ENCODE measurements around the gene POLR2E. TPM values are rescaled to one million over a fixed set of nuclear protein-coding genes. Genes with fewer than 3 reads are reported as not detected.
A peak's percentile ranks its signal among the peaks of the same experiment; 100 is the strongest.

POLR2E gene
- total and polyA plus RNA-seq, 2 donors (not counting 1 experiment from before 2014, with no cell fraction given), result 103 to 121 TPM

GRCh38 chr19:1037621-1038064 lies 57.5 kb downstream of the POLR2E start:
- CTCF ChIA-PET, result interaction anchor here (0.6 to 4.5 kb wide), 12 partner anchors 9 to 207 kb away, joined by 3 to 35 read pairs (median 4); partner anchors contain the start of genes ARHGAP45, CNN2, GPX4 and RNU6-2
- POLR2A ChIA-PET, result interaction anchor here (0.5 to 6.8 kb wide), 12 partner anchors 10 to 628 kb away, joined by 3 to 91 read pairs (median 4); partner anchors contain the start of genes ARHGAP45, CNN2, RNU6-2 and TMEM259
- Histone ChIP-seq H3K36me3 (replicated peaks in 1 of 2; ENCODE audit: control extremely low read depth in 1 of 2, control insufficient read depth in 1 of 2, extremely low read depth in 1 of 2, insufficient read depth in 2 of 2, low read length in 1 of 2) (peaks cover 0 to 41% of the 10 kb centered on the region in 2 experiments), H3K79me2 (ENCODE audit: control insufficient read depth, insufficient read depth, low read length) (peaks cover 35% of the 10 kb centered on the region), H3K4me1 (ENCODE audit: control insufficient read depth in 2 of 2, insufficient read depth in 2 of 2, low read length in 2 of 2) (peaks cover 39 to 66% of the 10 kb centered on the region in 2 donors), H2AFZ (ENCODE audit: insufficient read depth, low read depth, low read length, poor library complexity, severe bottlenecking) (no peak overlapping the region), H4K20me1 (ENCODE audit: control insufficient read depth, insufficient read depth, low read length, poor library complexity, severe bottlenecking) (peaks cover 51% of the 10 kb centered on the region), H3K9me3 (ENCODE audit: control extremely low read depth in 1 of 3, control insufficient read depth in 2 of 3, insufficient read depth in 1 of 3, low read length in 2 of 3) (no peaks in the 10 kb centered on the region), H3K27ac (ENCODE audit: low read length in 2 of 2) (peak overlapping the region; percentile 81 to 92), H3K4me2 (replicated peaks; ENCODE audit: low read depth, low read length, poor library complexity, severe bottlenecking) (peak overlapping the region; percentile 92), H3K4me3 (ENCODE audit: control extremely low read depth in 1 of 5, extremely low read depth in 1 of 5, insufficient read depth in 1 of 5, low read depth in 2 of 5, low read length in 4 of 5) (peak overlapping the region in 3 of 5 experiments; percentile 32 to 44 (median 33)), H3K9ac (ENCODE audit: low read length) (peak overlapping the region; percentile 5), H3K27me3 (replicated peaks in 1 of 4; ENCODE audit: control extremely low read depth in 1 of 4, control insufficient read depth in 3 of 4, insufficient read depth in 4 of 4, low read length in 3 of 4) (no peaks in the 10 kb centered on the region)
- peak overlapping the region; percentile 99 for H3K27ac Mint-ChIP-seq
- H3K9me3 Mint-ChIP-seq (ENCODE audit: insufficient read depth), result no peaks in the 10 kb centered on the region
- ATAC-seq (ENCODE audit: low read depth), result peak; percentile 0
- H3K4me3 Mint-ChIP-seq, result peak overlapping the region; percentile 87
- DNase-seq, result no peak
- intact Hi-C loops (cut with micrococcal nuclease), result loop anchor here (2.0 kb wide), 3 partner anchors 31 to 57 kb away; partner anchors contain the start of gene POLR2E
- TF ChIP-seq EZH2 (IDR thresholded peaks at IDR 0.05; ENCODE audit: borderline replicate concordance, insufficient read depth, low read depth, low read length, poor library complexity, severe bottlenecking), result no peak
- TF ChIP-seq CTCF (IDR thresholded peaks at IDR 0.05), result no peak
- H3K27me3 Mint-ChIP-seq, result no peaks in the 10 kb centered on the region
- WGBS (ENCODE audit: insufficient coverage), result 19% methylated on average over 15 of the region's 22 CpGs
- peaks cover 51% of the 10 kb centered on the region for H3K4me1 Mint-ChIP-seq

Other genes starting within 250 kb of the POLR2E start
- not detected in 2 replicates for gene ELANE, start 243.1 kb downstream of the POLR2E start, total RNA-seq
- gene ELANE, start 243.1 kb downstream of the POLR2E start, polyA plus RNA-seq, result 0.18 TPM in 1 of 2 replicates, not detected in the other
- 0.79 and 0.87 TPM in 2 replicates for gene CFD, start 235.7 kb downstream of the POLR2E start, total RNA-seq
- gene CFD, start 235.7 kb downstream of the POLR2E start, polyA plus RNA-seq, result 2.9 and 6.6 TPM in 2 replicates
- gene MED16, start 202.2 kb downstream of the POLR2E start, total RNA-seq, result 85.0 and 88.6 TPM in 2 replicates
- 60.3 and 85.3 TPM in 2 replicates for gene MED16, start 202.2 kb downstream of the POLR2E start, polyA plus RNA-seq
- not detected in 2 replicates for gene RNU6-9, start 201.9 kb downstream of the POLR2E start, total RNA-seq
- gene RNU6-9, start 201.9 kb downstream of the POLR2E start, polyA plus RNA-seq, result not detected in 2 replicates
- gene R3HDM4, start 182.2 kb downstream of the POLR2E start, total RNA-seq, result 165 and 176 TPM in 2 replicates
- gene R3HDM4, start 182.2 kb downstream of the POLR2E start, polyA plus RNA-seq, result 168 and 185 TPM in 2 replicates
- gene KISS1R, start 178.0 kb downstream of the POLR2E start, total RNA-seq, result 0.56 and 0.79 TPM in 2 replicates
- gene KISS1R, start 178.0 kb downstream of the POLR2E start, polyA plus RNA-seq, result 0.55 and 1.3 TPM in 2 replicates
- 60.5 and 66.7 TPM in 2 replicates for gene ARID3A, start 169.3 kb downstream of the POLR2E start, total RNA-seq
- gene ARID3A, start 169.3 kb downstream of the POLR2E start, polyA plus RNA-seq, result 16.5 and 22.9 TPM in 2 replicates
- gene WDR18, start 111.0 kb downstream of the POLR2E start, total RNA-seq, result 50.5 and 60.5 TPM in 2 replicates
- 29.6 and 48.5 TPM in 2 replicates for gene WDR18, start 111.0 kb downstream of the POLR2E start, polyA plus RNA-seq
- 0.10 and 0.42 TPM in 2 replicates for gene GRIN3B, start 95.0 kb downstream of the POLR2E start, total RNA-seq
- 0.07 and 0.10 TPM in 2 replicates for gene GRIN3B, start 95.0 kb downstream of the POLR2E start, polyA plus RNA-seq
- 373 and 377 TPM in 2 replicates for gene TMEM259, start 74.3 kb downstream of the POLR2E start, total RNA-seq
- gene TMEM259, start 74.3 kb downstream of the POLR2E start, polyA plus RNA-seq, result 607 and 730 TPM in 2 replicates
- not detected in 2 replicates for gene RNU6-2, start 73.9 kb downstream of the POLR2E start, total RNA-seq
- gene RNU6-2, start 73.9 kb downstream of the POLR2E start, polyA plus RNA-seq, result not detected in 2 replicates
- 186 and 198 TPM in 2 replicates for gene CNN2, start 68.8 kb downstream of the POLR2E start, total RNA-seq
- 301 and 325 TPM in 2 replicates for gene CNN2, start 68.8 kb downstream of the POLR2E start, polyA plus RNA-seq
- gene ABCA7, start 55.3 kb downstream of the POLR2E start, total RNA-seq, result 192 and 206 TPM in 2 replicates
- gene ABCA7, start 55.3 kb downstream of the POLR2E start, polyA plus RNA-seq, result 281 and 425 TPM in 2 replicates
- gene ARHGAP45, start 28.2 kb downstream of the POLR2E start, total RNA-seq, result 490 and 523 TPM in 2 replicates
- gene ARHGAP45, start 28.2 kb downstream of the POLR2E start, polyA plus RNA-seq, result 488 and 579 TPM in 2 replicates
- gene GPX4, start 8.6 kb upstream of the POLR2E start, total RNA-seq, result 202 and 213 TPM in 2 replicates
- 303 and 317 TPM in 2 replicates for gene GPX4, start 8.6 kb upstream of the POLR2E start, polyA plus RNA-seq
- gene SBNO2, start 78.9 kb upstream of the POLR2E start, total RNA-seq, result 83.3 and 85.9 TPM in 2 replicates
- gene SBNO2, start 78.9 kb upstream of the POLR2E start, polyA plus RNA-seq, result 42.8 and 47.3 TPM in 2 replicates
- 89.9 and 91.8 TPM in 2 replicates for gene STK11, start 110.4 kb upstream of the POLR2E start, total RNA-seq
- 82.9 and 87.9 TPM in 2 replicates for gene STK11, start 110.4 kb upstream of the POLR2E start, polyA plus RNA-seq
- gene CBARP, start 142.6 kb upstream of the POLR2E start, total RNA-seq, result 0.12 TPM in 1 of 2 replicates, not detected in the other
- gene CBARP, start 142.6 kb upstream of the POLR2E start, polyA plus RNA-seq, result not detected in 2 replicates
- 131 and 150 TPM in 2 replicates for gene ATP5F1D, start 146.4 kb upstream of the POLR2E start, total RNA-seq
- 145 and 166 TPM in 2 replicates for gene ATP5F1D, start 146.4 kb upstream of the POLR2E start, polyA plus RNA-seq
- 97.8 and 98.5 TPM in 2 replicates for gene MIDN, start 153.2 kb upstream of the POLR2E start, total RNA-seq
- 120 and 156 TPM in 2 replicates for gene MIDN, start 153.2 kb upstream of the POLR2E start, polyA plus RNA-seq
- gene CIRBP, start 174.0 kb upstream of the POLR2E start, total RNA-seq, result 643 and 648 TPM in 2 replicates
- 1,164 and 1,418 TPM in 2 replicates for gene CIRBP, start 174.0 kb upstream of the POLR2E start, polyA plus RNA-seq
- gene FAM174C, start 180.2 kb upstream of the POLR2E start, total RNA-seq, result 34.5 and 41.1 TPM in 2 replicates
- 45.1 and 70.6 TPM in 2 replicates for gene FAM174C, start 180.2 kb upstream of the POLR2E start, polyA plus RNA-seq
- not detected in 2 replicates for gene EFNA2, start 190.5 kb upstream of the POLR2E start, total RNA-seq
- gene EFNA2, start 190.5 kb upstream of the POLR2E start, polyA plus RNA-seq, result not detected in 2 replicates

All from B cell (primary cell).